Endothelial cell of umbilical vein (primary cell): ENCODE data around the gene SLCO3A1. TPM values are rescaled to one million over a fixed set of nuclear protein-coding genes. Genes with fewer than 3 reads are reported as not detected.

Source experiments
- BruUV-seq: library from RNA; stranded (reverse); fragments of 400-500 nt; replicated peaks from 2 replicates; lab custom pipeline; 2021; lab: Mats Ljungman, UMichigan
- CTCF ChIA-PET: fragments of 300-600, 350-600 bp; sonication (Branson Sonifier 250); formaldehyde crosslinking; loops from one replicate; lab custom pipeline; 2021; ENCODE audit warnings: antibody characterized with exemption, inconsistent platforms; lab: Charles Lee
- POLR2A ChIA-PET: fragments of 300-600, 350-600 bp; sonication (Branson Sonifier 250); formaldehyde crosslinking; loops from one replicate; lab custom pipeline; 2021; ENCODE audit warnings: antibody characterized with exemption, inconsistent platforms; lab: Charles Lee
- DNase-seq: peaks from one replicate; pipeline ENCODE4 v3.0.0-alpha.2; 2011; ENCODE audit warnings: low read depth, low spot score
- FAIRE-seq: peaks from 2 replicates; lab custom pipeline; 2011; peaks lifted over from hg19 to GRCh38; lab: Jason Lieb, UNC
- H2AFZ ChIP-seq: 2 replicates; pipeline ENCODE4 v1.6.0; 2012; ENCODE audit warnings: low read depth, low read length, control low read depth, inconsistent platforms
- H3K27ac ChIP-seq: 2 replicates; pipeline ENCODE4 v1.5.1; 2011; ENCODE audit warnings: low read depth, mild to moderate bottlenecking, control low read depth, low read length, moderate library complexity; ENCODE audit not compliant: insufficient read depth
- H3K27me3 ChIP-seq, 2 experiments: 2 replicates each; pipeline versions ENCODE4 v1.6.0 to v1.6.1; 2011; ENCODE audit warnings: low read length in 2 of 2, mixed read lengths in 1 of 2; ENCODE audit not compliant: control insufficient read depth in 2 of 2, insufficient read depth in 2 of 2
- H3K36me3 ChIP-seq, 2 experiments: 2 replicates in 1 of 2; 3 replicates in 1 of 2; pipeline ENCODE4 v1.5.1; 2011; ENCODE audit warnings: low read length in 2 of 2, mild to moderate bottlenecking in 1 of 2, moderate library complexity in 1 of 2; ENCODE audit not compliant: control insufficient read depth in 2 of 2, insufficient read depth in 2 of 2; ENCODE audit errors: extremely low read depth in 1 of 2
- H3K4me1 ChIP-seq: 3 replicates; pipeline ENCODE4 v1.5.1; 2011; ENCODE audit warnings: mild to moderate bottlenecking, low read length; ENCODE audit not compliant: control insufficient read depth, insufficient read depth; ENCODE audit errors: extremely low read depth
- H3K4me2 ChIP-seq: 2 replicates; pipeline ENCODE4 v1.6.1; 2011; ENCODE audit warnings: low read length, control low read depth, mixed read lengths; ENCODE audit not compliant: insufficient read depth
- H3K4me3 ChIP-seq, 3 experiments: fragments of 200-600 bp in 1 of 3; sonication (generic), shearing (Covaris generic) in 1 of 3; replicated peaks in 1 of 3; 2 replicates each; pipeline ENCODE4 v1.5.1; 2011 to 2016; ENCODE audit warnings: control low read depth in 3 of 3, low read length in 3 of 3, mild to moderate bottlenecking in 2 of 3, inconsistent platforms in 1 of 3, low read depth in 1 of 3, moderate library complexity in 1 of 3; ENCODE audit not compliant: insufficient read depth in 1 of 3
- H3K79me2 ChIP-seq: 2 replicates; pipeline ENCODE4 v1.6.0; 2012; ENCODE audit warnings: low read length, inconsistent platforms; ENCODE audit not compliant: control insufficient read depth, insufficient read depth
- H3K9ac ChIP-seq: replicated peaks from 2 replicates; pipeline ENCODE3; 2011; ENCODE audit warnings: low read length, control low read depth; ENCODE audit not compliant: insufficient read depth; ENCODE audit errors: extremely low read depth
- H3K9me1 ChIP-seq: replicated peaks from 3 replicates; pipeline ENCODE4 v1.6.0; 2011; ENCODE audit warnings: mild to moderate bottlenecking, low read length; ENCODE audit not compliant: control insufficient read depth, insufficient read depth; ENCODE audit errors: extremely low read depth
- H3K9me3 ChIP-seq: replicated peaks from 2 replicates; pipeline ENCODE4 v1.5.1; 2012; ENCODE audit warnings: low read length, inconsistent platforms; ENCODE audit not compliant: control insufficient read depth, insufficient read depth
- H4K20me1 ChIP-seq: replicated peaks from 2 replicates; pipeline ENCODE3; 2011; ENCODE audit warnings: mild to moderate bottlenecking, low read length; ENCODE audit not compliant: control insufficient read depth, insufficient read depth; ENCODE audit errors: extremely low read depth
- EZH2 ChIP-seq: IDR thresholded peaks from 2 replicates; pipeline ENCODE4 v1.6.1; 2012; ENCODE audit warnings: borderline replicate concordance, low read depth, mild to moderate bottlenecking, moderate library complexity, low read length, inconsistent platforms; ENCODE audit not compliant: severe bottlenecking
- FOS ChIP-seq: IDR thresholded peaks from 2 replicates; pipeline ENCODE4 v1.6.1; 2011; ENCODE audit warnings: mild to moderate bottlenecking, low read length, moderate library complexity, borderline replicate concordance; ENCODE audit not compliant: insufficient read depth
- GATA2 ChIP-seq: IDR thresholded peaks from 2 replicates; pipeline ENCODE4 v1.7.0; 2011; ENCODE audit warnings: low read depth, mild to moderate bottlenecking, moderate library complexity, mixed read lengths, low read length; ENCODE audit not compliant: insufficient read length, insufficient read depth
- JUN ChIP-seq: IDR thresholded peaks from 2 replicates; pipeline ENCODE4 v1.6.1; 2011; ENCODE audit warnings: borderline replicate concordance, low read depth; ENCODE audit not compliant: insufficient read length, insufficient read depth
- MYC ChIP-seq: IDR thresholded peaks from one replicate; pipeline ENCODE4 v1.6.1; 2011; ENCODE audit warnings: mild to moderate bottlenecking, low read depth, low read length
- POLR2A ChIP-seq: IDR thresholded peaks from 2 replicates; pipeline ENCODE4 v1.6.1; 2012; ENCODE audit warnings: low read depth, mild to moderate bottlenecking, control low read depth, low read length
- POLR2AphosphoS5 ChIP-seq: IDR thresholded peaks from 2 replicates; pipeline ENCODE4 v1.6.1; 2012; ENCODE audit warnings: low read depth, mild to moderate bottlenecking, control low read depth, low read length, moderate library complexity; ENCODE audit not compliant: insufficient read depth
- dilution Hi-C: fragments of 300-500 bp; cut with MboI; formaldehyde crosslinking; loops from one replicate; pipeline ENCODE4 v1.15.0; 2019; ENCODE audit warnings: low sequenced_read_pairs; ENCODE audit not compliant: extremely low pct_ligation_motif_present
- intact Hi-C: fragments of 100-400 bp; cut with micrococcal nuclease; formaldehyde crosslinking; loops from one replicate; pipeline ENCODE4 v1.10.0; 2022
- polyA plus RNA-seq, 4 experiments: library from polyadenylated mRNA; depleted of rRNA in 3 of 4; stranded (reverse) in 3 of 4; unstranded in 1 of 4; fragments of >200 nt; gene quantifications; 2 replicates each; pipeline versions ENCODE4 v1.2.1 to v1.2.3, GENCODE V29; 2011 to 2012; ENCODE audit warnings: missing spikeins in 1 of 4
- total RNA-seq: library from RNA; stranded (reverse); gene quantifications from 2 replicates; pipeline ENCODE4 v1.2.3, GENCODE V29; 2021
- TF ChIP-seq, protein P1 (sequence below), 2 donors: IDR thresholded peaks; 1 replicate in 1 of 2; 2 replicates in 1 of 2; pipeline ENCODE4 v1.5.1; 2011; ENCODE audit warnings: low read length in 2 of 2, mild to moderate bottlenecking in 2 of 2, moderate library complexity in 2 of 2, control low read depth in 1 of 2, inconsistent platforms in 1 of 2, low read depth in 1 of 2; ENCODE audit not compliant: insufficient read depth in 1 of 2; ENCODE audit errors: extremely low read depth in 1 of 2
- TF ChIP-seq, protein P2 (sequence below): IDR thresholded peaks from 2 replicates; pipeline ENCODE4 v1.6.1; 2011; ENCODE audit not compliant: insufficient read depth, insufficient read length

SLCO3A1 gene
- total and polyA plus RNA-seq, 2 donors (not counting 3 experiments of a cell fraction or from before 2014, with no cell fraction given), result 0.88 to 0.92 TPM

DNA sequence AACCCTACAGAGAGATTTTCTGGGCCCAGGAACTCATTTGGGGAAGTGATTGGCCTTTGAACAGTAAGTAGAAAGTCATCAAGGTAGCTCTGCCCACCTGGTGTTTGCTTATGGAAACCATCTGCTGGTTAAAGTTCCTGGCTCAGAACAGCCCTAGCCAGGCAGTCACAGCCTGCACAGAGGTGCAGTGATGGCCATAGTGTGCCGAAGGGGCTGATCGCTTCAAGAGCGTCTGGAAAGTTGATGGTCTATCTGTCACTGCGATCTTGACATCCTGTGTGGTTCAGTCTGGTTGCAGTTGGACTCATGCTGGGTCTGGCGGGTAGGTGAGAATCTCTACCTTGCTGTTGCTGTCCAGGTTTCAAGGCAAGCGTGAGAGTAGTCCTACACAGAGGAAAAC is 151.6 kb downstream of the SLCO3A1 start:
- no peak overlapping the region for H3K27ac ChIP-seq
- H3K79me2 ChIP-seq, result no peaks in the 10 kb centered on the region
- H3K4me2 ChIP-seq, result no peak overlapping the region
- ChIA-PET CTCF (no interaction called here), POLR2A (no interaction called here)
- no peak overlapping the region for H2AFZ ChIP-seq
- FAIRE-seq, result no peak
- no peaks in the 10 kb centered on the region for H3K9me1 ChIP-seq
- TF ChIP-seq FOS (no peak), POLR2AphosphoS5 (no peak), JUN (no peak), GATA2 (no peak), EZH2 (no peak), MYC (no peak), POLR2A (no peak)
- TF ChIP-seq, protein P1, sequence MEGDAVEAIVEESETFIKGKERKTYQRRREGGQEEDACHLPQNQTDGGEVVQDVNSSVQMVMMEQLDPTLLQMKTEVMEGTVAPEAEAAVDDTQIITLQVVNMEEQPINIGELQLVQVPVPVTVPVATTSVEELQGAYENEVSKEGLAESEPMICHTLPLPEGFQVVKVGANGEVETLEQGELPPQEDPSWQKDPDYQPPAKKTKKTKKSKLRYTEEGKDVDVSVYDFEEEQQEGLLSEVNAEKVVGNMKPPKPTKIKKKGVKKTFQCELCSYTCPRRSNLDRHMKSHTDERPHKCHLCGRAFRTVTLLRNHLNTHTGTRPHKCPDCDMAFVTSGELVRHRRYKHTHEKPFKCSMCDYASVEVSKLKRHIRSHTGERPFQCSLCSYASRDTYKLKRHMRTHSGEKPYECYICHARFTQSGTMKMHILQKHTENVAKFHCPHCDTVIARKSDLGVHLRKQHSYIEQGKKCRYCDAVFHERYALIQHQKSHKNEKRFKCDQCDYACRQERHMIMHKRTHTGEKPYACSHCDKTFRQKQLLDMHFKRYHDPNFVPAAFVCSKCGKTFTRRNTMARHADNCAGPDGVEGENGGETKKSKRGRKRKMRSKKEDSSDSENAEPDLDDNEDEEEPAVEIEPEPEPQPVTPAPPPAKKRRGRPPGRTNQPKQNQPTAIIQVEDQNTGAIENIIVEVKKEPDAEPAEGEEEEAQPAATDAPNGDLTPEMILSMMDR (IDR thresholded peaks at IDR 0.05; ENCODE audit: extremely low read depth in 1 of 2, insufficient read depth in 1 of 2, low read depth in 1 of 2, low read length in 2 of 2), result no peak
- TF ChIP-seq, protein P2, sequence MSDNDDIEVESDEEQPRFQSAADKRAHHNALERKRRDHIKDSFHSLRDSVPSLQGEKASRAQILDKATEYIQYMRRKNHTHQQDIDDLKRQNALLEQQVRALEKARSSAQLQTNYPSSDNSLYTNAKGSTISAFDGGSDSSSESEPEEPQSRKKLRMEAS, result no peak
- DNase-seq, result no peak
- no peak overlapping the region for H3K4me3 ChIP-seq
- BruUV-seq, result no TSS peak
- no peaks in the 10 kb centered on the region for H3K36me3 ChIP-seq
- H3K4me1 ChIP-seq, result no peaks in the 10 kb centered on the region
- peaks cover 2% of the 10 kb centered on the region for H3K9me3 ChIP-seq
- dilution Hi-C loops (no loop called here), intact Hi-C loops (no loop called here)
- no peaks in the 10 kb centered on the region for H3K27me3 ChIP-seq
- H4K20me1 ChIP-seq, result no peaks in the 10 kb centered on the region
- H3K9ac ChIP-seq, result no peak overlapping the region
